T-helper 2 cell treated with Interferon-gamma antibody and Interleukin-4, amounts not matched to agents 100 ng/mL and 5 ng/mL, for 36 hours (primary cell): ENCODE results near the gene MBD3. TPM values are rescaled to one million over a fixed set of nuclear protein-coding genes. Genes with fewer than 3 reads are reported as not detected.
"Not testable (repeated sequence)": the region's sequence is repeated elsewhere in the genome, so short reads cannot be mapped to it uniquely, and the experiment has no call there.

Experiments used
- intact Hi-C: fragments of 100-400 bp; cut with micrococcal nuclease; formaldehyde crosslinking; loops from one replicate; pipeline ENCODE4 v1.15.1; 2023
- total RNA-seq: library from RNA; stranded (reverse); gene quantifications from 2 replicates; pipeline ENCODE4 v1.2.3, GENCODE V29; 2022

The MBD3 gene
- total RNA-seq, 1 donor from 2014 or later, result 107 TPM

DNA sequence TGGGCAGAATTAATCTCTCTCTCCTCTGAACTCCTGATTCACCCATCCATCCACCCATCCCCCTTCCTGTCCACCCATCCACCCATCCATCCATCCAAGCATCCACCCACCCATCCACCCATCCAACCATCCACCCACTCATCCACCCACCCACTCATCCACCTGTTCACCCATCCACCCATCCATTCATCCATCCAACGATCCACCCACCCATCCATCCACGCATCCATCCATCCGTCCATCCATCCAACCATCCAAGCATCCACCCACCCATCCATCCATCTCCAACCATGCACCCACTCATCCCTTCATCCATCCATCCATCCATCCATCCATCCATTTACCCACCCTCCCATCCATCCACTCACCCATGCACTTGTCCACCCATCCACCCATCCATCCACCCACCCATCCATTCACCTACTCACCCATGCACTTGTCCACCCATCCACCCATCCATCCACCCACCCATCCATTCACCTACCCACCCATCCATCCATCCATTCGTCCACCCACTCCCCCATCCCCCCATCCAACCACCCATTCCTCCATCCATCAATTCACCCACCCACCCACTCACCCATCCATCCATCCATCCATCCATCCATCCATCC, 43.2 kb downstream of the MBD3 start:
- intact Hi-C loops, result no loop called here

DNA sequence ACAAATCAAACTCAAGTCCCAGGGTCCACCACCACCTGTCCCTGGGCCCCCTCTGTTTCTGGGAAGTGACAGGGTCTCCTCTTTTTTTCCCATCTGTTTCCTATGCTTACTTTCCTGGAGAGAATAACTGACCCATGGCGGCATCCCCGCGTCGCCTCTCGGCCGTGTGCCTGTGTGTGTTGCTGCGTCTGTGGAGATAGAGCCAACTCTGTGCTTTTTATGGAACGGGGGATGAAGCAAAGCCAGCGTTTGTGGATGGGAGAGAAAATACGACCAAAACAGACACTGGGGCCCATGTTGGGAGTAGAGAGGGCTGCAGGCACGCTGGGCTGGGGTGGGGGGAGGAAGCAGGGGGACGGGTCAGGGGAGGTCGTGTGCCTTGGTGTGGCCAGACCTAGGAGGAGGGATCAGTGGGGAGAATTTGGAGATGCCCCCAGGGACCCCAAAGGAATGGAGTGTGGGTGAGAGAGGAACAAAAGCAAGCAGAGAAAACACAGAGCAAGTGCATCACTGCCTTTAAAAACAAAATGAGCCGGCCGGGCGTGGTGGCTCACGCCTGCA, 52.2 kb downstream of the MBD3 start:
- intact Hi-C loops, result no loop called here

DNA sequence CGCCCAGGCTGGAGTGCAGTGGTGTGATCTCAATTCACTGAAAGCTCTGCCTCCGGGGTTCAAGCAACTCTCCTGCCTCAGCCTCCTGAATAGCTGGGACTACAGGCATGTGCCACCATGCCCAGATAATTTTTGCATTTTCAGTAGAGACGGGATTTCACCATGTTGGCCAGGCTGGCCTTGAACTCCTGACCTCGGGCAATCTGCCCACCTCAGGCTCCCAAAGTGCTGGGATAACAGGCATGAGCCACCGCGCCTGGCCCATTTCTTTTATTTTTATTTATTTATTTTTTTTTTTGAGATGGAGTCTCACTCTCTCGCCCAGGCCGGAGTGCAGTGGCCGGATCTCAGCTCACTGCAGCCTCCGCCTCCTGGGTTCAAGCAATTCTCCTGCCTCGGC, 52.9 kb downstream of the MBD3 start:
- intact Hi-C loops, result not testable (repeated sequence)

DNA sequence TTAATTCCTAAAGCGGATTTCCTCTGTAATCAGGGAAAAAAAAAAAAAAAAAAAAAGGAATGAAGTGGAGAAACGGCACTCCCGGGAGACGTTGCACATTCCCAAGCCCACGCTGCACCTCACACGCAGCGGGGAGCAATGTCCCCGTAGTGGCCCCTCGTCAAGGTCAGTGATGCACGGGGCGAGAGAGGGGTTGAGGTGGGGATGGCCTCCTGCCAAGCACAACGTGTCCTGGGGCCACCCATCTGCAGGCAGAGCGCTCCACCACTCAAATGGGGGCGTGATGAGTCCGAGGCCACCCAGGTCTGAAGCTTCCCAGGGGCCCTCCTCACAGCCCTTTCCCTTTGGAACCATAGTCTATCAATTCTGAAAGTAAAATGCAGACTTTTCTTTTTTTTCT, 53.7 kb downstream of the MBD3 start:
- intact Hi-C loops, result no loop called here

DNA sequence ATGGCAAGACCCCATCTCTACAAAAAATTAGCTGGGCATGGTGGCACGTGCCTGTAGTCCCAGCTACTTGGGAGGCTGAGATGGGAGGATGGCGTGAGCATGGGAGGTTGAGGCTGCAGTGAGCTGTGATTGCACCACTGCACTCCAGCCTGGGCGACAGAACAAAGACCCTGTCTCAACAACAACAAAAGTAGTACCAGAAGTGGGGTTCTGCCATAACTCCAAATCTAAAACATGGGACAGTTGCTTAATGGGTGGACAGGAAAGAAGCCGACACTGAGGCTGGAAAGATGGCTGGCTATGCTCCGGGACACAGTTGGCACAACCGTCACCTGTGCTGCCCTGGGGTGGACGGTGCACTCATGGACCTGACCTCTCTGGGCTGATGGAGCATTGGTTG, 57.0 kb downstream of the MBD3 start:
- intact Hi-C loops, result not testable (repeated sequence)

DNA sequence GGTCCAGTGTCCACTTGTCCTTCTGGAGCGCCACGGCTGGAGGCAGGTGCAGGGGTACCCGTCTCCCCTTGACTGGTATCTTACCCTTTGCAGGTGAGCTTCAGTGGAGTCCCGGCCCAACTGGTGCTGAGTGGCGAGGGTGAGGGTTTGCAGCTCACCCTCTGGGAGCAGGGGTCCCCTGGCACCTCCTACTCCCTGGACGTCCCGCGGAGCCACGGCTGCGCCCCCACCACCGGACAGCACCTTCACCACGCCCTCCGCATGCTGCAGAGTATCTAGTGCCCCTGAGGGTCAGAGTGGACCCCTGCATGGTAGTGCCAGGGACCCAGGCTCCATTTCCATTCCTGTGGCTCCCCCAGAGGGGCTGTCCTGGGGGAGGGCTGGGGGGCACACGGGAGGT, 57.7 kb downstream of the MBD3 start:
- intact Hi-C loops, result no loop called here

DNA sequence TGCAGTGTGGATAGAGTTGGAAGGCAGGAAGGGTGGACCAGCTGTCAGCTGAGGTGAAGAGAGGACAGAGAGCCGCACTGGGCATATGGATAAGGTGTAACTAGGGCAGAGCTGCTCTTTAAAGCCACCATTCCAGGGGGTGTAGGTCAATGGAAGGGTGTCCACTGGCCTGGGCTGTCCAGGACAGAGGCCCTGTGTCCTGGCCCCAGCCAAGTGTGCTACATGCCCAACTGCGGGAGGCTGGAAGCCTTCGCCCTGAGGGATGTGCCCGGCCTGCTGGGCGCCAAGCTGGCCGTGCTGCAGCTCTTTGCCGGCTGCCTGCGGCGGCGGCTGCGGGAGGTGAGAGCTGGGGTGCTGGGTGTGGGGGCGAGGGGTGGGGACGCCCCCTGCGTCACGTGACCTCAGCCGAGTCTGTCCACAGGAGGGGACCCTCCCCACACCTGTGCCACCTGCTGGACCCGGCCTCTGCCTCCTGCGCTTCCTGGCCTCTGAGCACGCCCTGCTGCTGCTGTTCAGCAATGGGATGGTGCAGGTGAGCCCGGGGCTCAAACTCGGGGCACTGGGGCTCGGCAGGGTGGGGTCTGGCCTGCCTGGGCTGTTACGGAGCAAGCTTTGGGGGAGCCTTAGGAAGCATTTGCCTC, 59.0 kb downstream of the MBD3 start:
- intact Hi-C loops, result no loop called here

DNA sequence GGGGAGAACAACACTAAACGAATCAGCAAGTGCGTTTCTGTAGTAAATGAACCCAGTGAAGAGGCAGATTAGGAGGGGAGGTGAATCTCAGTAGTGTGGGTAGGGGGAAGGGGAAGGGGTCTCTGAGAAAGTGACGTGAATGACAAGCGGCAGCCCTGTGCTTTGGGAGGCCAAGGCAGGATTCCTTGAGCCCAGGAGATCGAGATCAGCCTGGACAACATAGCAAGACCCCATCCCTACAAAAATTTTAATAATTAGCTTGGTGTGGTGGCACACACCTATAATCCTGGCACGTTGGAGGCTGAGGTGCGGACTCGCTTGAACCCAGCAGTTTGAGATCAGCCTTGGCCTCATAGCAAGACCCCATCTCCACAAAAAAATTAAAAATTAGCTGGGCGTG, 60.7 kb downstream of the MBD3 start:
- intact Hi-C loops, result no loop called here

DNA sequence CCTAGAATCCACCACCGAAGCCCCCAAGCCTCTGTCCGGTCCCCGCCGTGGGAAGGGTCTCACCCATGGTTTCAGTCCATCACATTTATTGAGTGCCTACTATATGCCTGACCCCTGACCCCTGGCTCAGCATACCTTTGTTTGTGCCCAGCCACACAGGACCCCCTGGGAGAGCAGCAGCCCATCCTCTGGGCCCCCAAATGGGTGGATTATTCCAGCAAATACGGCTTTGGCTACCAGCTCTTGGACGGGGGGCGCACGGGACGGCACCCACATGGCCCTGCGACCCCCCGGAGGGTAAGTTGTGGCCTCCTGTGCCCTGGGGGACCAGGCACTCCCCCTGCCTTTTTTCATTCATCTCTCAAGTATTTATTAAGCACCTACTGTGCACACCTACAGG, 61.1 kb downstream of the MBD3 start:
- intact Hi-C loops, result no loop called here

DNA sequence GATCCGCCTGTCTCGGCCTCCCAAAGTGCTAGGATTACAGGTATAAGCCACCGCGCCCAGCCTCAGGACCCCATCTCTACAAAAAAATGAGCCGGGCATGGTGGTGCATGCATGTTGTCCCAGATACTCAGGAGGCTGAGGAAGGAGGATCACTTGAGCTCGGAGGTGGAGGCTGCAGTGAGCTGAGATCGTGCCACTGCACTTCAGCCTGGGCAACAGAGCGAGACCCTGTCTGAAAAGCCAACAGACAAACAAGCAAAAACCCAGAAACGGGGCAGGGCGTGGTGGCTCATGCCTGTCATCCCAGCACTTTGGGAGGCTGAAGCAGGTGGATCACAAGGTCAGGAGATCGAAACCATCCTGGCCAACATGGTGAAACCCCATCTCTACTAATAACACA, 61.8 kb downstream of the MBD3 start:
- intact Hi-C loops, result not testable (repeated sequence)

DNA sequence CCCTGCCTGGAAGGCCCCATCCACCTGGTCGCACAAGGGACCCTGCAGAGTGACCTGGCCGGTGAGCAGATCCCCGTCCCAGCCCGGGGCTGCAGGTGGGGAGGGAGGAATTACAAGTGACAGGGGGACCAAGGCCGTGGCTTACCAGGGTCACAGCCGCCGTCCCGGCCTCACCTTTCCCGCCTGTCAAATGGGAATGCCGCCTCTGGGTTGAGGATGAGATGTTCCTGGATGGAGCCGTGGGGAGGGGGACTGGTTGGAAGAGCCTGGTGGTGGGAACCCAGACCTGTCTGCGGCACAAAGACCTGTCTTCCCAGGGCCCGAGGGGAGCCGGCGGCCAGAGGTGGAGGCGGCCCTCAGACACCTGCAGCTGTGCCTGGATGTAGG, 63.2 kb downstream of the MBD3 start:
- intact Hi-C loops, result no loop called here

DNA sequence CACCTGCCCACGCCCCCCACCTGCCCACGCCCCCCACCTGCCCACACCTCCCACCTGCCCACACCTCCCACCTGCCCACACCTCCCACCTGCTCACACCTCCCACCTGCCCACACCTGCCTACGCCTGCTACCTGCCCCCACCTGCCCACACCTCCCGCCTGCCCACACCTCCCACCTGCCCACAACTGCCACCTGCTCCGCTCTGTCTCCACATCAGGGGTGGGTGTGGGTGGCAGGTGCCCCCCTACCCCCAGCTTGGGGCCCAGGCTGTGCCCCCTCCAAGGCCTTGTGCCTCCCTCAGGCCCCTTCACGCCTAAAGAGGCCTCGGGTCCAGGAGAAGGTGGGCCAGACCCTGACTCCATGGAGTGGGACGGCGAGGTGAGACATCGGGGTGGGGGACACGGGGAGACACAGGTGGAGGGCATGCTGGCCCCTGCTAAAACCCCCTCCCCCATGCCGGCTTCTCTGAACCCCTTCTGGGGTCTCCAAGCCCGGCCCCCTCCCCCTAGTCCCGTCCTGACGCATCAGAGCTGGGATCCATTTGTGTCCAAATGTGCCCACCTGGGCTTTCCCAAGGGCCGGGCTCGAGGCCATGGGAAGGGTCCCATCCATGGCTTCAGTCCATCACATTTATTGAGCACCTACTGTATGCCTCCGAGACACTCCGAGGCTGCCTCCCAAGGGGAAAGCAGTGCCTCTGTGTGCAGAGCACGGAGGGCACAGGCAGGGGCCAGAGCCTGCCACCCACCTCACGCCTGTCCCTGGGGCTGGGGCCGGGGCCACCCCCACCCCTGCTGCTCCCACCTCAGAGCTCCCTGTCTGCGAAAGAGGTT, 63.9 kb downstream of the MBD3 start:
- intact Hi-C loops, result no loop called here

DNA sequence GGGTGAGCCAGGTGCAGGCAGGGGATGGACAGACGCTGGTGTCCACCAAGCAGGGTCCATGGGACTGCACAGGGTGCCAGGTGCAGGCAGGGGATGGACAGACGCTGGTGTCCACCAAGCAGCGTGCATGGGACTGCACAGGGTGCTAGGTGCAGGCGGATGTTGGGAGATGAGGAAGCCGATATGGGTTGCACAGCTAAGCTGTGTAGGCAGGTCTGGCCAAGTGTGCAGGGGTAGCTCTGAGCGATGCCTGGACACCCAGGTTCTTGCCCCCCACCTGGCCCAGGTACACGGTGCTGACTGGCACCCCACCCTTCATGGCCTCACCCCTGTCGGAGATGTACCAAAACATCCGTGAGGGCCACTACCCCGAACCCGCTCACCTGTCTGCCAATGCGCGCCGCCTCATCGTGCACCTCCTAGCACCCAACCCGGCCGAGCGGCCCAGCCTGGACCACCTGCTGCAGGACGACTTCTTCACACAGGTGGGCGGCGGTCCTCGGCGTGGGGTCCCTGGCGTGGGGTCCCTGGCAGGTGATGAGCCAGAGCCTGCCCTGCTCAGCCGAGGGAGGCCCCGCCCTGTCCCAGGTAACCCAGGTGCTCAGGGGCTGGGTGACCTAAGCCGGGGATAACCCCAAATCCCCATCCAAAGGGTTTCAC, 64.9 kb downstream of the MBD3 start:
- intact Hi-C loops, result no loop called here

DNA sequence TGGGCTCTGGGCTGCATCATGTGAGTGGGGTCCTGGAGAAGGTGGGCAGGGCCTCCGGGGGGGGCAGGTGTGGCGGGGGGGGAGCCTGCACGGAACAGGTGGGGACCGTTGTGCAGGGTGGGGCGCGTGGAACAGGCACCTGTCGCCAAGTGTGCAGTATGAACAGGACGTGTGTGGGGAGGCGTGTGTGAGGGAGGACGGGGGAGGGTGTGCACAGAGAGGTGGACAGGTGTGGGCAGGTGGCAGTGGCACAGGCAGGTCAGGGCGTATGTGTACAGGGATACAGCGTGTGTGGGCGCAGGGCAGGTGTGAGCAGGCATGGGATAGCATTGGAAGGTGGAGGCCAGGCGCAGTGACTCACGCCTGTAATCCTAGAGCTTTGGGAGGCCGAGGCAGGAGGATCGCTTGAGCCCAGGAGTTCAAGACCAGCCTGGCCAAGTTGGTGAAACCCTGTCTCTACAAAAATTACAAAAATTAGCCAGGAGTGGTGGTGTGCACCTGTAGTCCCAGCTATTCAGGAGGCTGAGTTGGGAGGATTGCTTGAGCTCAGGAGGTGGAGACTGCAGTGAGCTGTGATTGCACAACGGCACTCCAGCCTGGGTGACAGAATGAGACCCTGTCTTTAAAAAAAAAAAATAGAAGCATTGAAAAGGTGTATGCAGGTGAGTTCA, 65.6 kb downstream of the MBD3 start:
- intact Hi-C loops, result no loop called here

DNA sequence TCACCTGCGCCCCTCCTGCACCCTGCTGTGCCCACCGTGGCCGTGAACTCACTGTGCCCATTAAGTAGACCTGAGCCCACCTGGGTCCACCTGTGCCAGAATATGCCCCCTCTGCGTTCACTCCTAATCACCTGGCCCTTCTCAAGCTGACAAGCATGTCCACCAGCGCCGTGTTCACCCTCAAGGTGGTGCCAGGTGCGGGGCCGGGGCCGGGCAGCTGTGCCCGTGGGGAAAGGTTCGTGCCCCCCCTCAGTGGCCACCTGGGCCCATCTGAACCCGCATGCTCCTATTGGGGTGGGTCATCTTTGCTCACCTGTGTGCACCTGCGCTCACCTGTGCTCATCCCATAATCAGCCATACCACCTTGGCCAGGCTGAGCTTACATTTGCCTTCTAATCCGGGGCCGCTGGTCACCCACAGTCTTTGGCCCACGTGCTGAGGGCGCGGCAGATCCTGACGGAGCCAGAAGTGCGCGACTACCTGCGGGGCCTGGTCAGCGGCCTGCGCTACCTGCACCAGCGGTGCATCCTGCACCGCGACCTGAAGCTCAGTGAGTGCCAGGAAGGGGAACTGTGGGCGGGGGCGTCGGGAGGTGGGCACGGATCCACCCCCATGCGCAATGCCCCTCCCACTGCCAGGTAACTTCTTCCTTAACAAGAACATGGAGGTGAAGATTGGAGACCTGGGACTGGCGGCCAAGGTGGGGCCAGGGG, 66.4 kb downstream of the MBD3 start:
- intact Hi-C loops, result no loop called here

DNA sequence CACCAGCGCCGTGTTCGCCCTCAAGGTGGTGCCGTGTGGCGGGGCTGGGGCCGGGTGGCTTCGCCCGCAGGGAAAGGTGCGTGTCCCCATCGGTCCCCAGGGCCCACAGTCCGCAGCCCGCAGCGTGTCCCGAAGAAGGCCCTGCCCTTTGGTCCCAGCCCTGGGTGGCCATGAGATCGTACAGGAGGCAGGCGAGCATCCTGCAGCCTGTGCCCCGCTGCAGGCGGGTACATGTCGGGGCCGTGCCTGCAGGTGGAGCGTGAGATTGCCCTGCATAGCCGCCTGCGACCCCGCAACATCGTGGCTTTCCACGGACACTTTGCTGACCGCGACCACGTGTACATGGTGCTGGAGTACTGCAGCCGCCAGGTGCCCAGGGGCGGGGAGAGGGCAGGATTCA, 67.3 kb downstream of the MBD3 start:
- intact Hi-C loops, result no loop called here

DNA sequence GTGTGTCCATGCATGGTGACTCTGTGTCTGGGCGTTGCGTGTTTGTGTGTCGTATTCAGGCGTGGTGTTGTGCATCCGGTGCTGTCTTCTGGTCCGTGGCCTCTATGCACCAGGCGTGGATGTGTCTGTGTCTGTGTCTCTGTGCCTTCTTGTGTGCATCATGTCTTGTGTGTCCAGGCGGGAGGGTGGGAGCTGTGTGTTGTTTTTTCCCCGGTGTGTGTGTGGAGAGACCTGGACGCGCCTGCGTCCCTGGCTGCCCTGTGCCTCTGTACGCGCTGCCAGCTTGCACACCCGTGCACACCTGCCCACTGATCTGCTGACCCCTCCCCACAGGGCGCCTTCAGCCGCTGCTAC, 67.7 kb downstream of the MBD3 start:
- intact Hi-C loops, result no loop called here

DNA sequence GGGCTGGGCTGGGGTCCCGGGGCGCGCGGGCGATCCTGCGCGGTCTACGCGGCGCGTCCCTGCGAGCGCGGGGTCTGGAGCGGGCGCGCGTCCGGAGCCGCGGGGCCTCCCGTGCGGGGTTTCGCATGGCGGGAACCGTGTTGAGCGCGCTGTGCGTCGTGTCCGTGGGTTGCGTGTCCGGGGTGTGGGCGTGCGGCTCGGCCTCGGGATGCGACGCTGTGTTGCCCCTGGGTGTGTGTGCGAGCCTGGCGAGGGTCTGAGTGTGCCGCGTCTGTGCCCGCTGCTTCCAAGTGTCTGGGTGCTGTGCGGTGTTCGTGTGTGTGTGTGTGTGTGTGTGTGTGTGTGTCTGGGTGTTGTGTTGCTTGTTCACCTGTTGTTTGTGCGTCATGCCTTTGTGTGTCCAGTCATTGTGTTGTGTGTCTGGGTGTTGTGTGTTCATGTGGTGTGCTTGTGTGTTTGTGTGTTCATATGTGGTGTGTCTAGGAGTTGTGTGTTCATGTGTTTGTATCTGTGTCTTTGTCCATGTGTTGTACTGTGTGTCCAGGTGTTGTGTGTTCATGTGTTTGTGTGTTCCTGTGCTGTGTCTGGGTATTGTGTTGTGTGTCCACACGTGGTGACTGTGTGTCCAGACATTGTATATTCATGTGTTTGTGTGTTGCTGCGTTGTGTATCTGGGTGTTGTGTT, 68.2 kb downstream of the MBD3 start:
- intact Hi-C loops, result no loop called here
